HG02970 (cell line): ENCODE measurements around the gene KIF3C.
A peak's percentile ranks its signal among the peaks of the same experiment; 100 is the strongest.
"Not testable (repeated sequence)": the region's sequence is repeated elsewhere in the genome, so short reads cannot be mapped to it uniquely, and the experiment has no call there.

Source experiments
- ATAC-seq: cut with Tn5 transposase; IDR thresholded peaks from one replicate; pipeline ENCODE4 v1.9.1; 2021; ENCODE audit warnings: mild to moderate bottlenecking, moderate library complexity, moderate number of reproducible peaks; ENCODE audit not compliant: unreplicated experiment, low FRiP score

KIF3C gene

DNA sequence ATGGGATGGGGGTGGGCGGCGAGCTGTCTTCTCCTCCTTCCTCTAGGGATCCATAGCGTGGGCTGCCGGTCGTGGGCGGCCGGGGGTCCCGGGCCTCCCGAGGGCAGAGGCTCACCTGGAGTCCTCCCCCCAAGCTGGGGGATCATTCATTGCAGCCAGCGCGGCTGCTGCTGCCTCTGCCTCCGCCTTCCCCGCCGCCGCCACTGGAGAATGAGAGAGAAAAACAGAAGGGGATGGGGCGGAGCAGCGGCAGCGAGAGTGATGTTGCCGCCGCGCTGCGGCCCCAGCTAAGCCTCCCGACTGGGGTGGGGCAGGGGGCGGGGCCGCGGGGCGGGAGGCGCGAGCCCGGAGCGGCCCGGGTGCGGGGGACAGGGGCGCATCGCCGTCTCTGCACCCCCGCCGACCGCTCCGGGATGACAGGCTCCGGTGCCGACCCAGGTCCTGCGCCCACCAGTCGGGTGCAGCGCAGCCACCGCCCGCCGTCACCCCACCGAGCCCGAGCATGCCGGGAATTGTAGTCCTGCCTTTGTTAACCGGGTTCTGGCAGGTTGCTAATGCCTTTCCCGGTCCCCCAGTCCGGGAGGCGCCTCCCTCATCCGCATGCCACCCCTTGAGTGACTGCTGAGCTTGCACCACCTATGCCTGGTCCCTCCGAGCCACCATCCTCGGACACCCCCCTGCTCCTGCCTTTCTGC is at the start of gene KIF3C:
KIF3C (minus strand) TSS at position 225 of the 695 bp plus-strand sequence. CDS start 580 bp downstream, outside the sequence.
- ATAC-seq = peak; percentile 52

DNA sequence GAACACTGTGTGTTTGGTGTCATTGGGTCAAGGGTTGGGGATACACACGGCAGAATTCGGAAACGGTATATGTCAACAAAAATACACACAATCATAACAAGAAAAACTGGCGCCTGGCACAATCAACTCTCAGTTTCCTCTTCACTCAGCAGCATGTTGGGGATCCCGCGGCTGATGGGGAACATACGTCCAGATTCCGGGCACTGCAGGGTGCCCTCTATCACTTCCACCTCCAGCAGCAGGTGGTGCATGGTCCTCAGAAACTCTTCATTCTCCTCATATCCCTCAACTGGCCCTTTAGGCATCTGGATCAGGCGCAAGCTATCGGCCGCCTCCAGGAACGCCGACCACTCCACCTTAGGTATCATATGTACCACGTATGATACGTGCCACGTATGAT is 45.8 kb upstream of the KIF3C start:
- ATAC-seq = not testable (repeated sequence)

DNA sequence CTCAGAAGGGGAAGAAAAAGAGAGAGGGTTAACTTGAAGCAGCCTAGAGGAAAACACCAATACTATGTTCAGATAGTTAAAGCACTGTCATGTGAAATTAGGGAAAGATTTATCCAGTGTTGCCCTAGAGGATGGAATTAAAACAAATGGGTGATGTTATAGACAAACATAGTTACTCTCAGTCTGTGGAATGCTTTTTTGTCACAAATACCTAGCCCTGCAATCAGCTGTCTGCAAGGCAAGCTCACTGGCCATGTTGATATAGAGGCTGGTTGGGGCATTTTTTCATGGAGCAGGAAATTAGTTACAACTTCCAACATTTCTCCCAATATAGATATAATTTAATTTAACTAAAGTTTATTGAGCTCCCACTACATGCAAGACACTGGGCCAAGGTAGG is 43.2 kb upstream of the KIF3C start:
- ATAC-seq = no peak

DNA sequence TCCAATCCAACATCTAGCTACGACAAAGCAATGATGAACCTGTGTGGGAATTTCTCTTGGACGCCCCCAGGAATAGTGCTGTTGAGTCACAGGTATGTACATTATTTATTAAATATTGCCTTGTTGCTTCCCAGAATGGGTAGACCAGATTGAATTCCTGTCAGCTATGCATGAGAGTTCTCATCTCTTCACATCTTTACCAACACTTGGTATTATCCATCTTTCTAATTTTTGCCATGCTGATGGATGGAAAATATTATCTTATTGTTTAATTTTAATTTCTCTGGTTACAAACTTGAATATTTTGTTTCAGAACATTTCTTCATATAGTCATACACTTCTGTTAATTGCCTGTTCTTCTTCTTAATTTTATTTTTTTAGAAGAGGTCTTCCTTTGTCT is 42.0 kb upstream of the KIF3C start:
- no peak for ATAC-seq

DNA sequence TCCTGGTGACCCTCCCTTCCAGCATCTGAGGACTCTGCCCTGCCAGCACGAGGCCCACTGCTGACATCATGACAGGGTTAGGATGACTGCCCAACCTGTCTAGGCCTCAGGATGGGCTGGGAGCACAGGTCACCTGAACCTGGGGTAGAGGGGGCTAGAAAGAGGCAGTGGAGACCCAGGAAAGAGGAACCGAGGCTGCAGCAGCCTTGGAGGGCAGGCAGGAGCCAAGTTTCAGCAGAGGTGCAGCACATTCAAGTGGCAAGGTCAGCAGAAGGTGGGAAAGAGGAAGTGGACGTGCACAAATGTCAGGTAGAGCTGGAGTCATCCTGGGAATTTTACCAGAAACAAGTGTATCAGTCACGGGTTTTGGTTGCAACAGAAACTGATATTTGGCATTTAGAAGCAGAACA is 37.9 kb upstream of the KIF3C start:
- no peak for ATAC-seq

DNA sequence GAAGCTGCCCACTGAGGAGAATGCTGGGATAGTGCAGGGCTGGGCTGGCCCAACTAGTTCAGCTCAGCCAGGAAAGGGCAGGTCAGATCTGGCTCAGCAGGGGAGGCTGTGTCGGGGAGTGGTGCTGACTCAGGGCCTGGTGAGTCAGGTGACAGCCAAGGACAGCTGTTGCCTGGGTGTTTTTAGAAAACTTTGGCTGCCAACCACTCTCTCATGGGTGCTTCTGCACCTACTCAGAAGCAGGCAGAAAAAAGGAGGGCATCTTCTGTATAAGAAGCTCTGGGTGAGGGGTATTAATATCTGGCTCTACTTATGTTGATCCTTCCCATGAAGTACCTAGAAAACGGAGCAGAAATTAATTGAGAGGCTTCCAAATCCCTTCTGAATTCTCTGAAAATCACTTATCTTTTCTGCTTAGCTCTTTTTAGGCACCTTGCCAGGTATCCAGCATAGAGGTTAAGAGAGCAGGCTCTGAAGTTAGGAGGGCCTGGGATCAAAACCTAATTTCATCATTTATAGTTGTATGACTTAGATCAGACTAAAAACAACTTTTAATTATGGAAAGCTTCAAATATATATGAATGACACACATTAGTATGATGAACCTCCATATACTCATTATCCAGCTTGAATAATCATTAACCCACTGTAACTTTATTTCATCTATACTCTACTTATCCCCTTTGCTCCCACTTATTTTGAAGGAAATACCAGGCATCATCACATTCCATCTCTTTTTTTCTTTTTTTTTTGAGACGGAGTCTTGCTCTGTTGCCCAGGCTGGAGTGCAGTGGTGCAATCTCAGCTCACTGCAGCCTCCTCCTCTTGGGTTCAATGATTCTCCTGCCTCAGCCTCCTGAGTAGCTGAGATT is 36.1 kb upstream of the KIF3C start:
- no peak for ATAC-seq

DNA sequence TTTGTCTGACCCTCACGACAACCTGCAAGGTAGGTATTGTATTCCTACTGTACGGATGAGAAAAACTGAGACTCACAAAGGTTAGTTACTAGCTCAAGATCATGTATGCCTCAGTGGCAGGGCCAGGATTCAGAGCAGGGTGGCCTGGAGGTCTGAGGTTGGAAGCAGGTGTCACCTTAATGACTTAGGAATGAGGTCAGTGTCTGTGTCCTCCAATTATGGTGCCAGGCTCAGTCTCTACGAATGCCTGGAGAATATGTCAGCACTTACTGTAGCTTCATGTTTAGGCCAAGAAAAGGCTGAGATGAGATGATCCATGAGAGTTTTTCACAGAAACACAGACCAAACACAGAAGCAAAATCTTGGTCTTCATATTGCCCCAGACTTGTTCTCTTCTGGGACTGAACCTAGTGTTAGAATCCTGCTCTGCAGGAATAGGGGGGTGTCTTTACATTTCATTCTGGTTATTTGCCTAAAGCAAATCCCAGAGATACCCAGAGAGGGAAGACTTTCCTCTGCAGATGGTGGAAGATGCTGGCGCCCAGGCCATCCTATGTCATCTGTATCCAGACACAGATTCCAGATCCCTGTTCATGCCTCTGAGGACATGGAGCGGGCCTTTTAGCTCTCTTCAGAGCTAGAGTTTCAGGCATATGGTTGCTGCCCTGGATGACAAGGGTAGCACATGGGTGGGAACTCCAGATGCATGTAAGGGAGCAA is 35.3 kb upstream of the KIF3C start:
- no peak for ATAC-seq

DNA sequence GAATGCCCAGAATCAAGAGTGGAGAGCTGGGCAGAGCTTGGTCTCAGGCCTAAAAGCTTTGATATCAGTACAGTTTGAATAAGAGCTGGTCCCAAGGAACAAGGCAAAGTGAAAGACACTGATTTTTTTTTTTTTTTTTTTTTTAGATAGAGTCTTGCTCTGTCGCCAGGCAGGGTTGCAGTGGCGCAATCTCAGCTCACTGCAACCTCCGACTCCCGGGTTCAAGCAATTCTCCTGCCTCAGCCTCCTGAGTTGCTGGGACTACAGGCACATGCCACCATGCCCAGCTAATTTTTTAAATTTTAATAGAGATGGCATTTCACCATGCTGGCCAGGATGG is 34.4 kb upstream of the KIF3C start:
- not testable (repeated sequence) for ATAC-seq

DNA sequence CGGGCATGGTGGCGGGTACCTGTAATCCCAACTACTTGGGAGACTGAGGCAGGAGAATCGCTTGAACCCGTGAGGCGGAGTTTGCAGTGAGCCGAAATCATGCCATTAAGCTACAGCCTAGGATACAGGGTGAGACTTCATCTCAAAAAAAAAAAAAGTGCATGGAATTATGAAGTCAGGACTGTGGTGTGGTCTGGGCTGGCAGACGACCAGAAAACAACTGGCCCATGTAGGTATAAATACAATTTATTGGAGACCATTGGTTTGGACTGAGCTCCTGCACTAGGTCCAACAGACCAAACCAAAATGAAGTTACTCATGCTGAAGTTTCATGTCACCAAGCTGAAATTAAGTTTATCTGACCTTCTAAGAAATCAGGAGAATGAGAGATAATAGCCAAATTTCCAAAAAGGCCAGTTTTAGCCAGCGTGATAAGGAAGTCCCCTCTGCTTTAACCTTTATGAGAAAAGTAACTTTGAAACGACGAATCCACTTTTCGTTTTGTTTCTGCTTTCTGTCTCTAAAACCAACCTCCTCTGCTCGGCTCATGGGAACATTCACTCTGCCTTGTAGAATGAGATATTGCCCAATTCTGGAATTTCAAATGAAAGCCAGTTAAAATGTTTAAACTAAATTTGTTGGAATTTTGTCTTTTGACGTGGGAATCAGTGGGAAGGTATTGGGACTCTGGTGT is 33.9 kb upstream of the KIF3C start:
- ATAC-seq = no peak

DNA sequence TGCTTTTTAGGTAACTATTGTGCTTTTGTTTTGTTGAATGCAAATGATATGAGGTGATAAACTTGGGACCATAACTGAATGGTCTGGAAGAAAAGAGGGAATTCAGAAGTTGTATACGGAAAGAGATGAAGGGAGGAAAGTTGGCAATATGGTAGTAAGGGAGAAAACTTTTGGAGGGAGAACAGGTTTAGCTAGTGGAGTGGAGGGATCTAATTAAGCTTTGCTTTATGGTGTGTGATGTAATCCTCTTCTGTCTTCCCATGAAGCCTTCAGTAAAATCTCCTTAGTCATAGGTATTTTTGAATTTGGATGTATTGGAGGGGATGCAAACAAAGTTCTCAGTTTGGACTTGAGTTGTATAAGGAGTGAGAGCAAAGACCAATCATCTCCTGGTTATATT is 31.4 kb upstream of the KIF3C start:
- ATAC-seq = no peak

DNA sequence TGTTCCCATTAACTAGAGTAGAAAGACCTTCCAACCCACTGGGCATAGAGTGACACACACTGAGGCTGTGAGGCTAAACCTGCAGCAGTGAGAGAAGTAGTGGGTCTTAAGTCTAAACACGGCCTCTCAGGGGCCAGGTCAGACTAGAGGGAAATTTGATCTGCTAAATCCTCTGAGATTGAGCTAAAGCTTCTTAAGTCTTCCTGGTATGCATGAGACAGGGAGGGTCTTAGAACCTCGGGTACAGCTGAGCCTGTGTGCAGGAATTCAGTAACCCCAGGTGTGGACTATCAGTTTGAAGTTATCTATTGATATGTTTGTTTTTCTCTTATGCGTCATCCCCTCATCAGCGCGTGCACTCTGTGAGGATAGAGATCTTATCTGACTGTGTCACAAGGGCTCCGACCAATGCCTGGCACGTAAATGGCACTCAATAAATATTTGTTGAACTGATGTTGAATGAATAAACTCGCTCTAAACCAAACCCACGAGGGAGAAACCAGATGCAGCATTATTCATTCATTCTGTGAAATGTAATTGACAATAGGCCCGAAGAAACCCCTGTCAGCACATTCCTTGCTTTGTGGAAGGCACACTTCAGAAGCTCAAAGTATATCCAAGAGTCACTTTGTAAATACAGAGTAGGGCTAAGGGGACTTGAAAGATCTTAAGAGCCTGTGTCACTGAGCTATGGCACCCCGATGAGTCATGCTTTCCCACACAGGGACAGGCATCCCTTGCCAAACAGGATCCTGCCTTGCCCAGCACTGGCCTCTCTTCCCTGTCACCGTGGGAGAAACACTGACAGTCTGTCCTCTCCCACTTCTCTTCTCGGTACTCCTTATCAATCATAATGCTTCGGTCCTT is 29.9 kb upstream of the KIF3C start:
- ATAC-seq = no peak

DNA sequence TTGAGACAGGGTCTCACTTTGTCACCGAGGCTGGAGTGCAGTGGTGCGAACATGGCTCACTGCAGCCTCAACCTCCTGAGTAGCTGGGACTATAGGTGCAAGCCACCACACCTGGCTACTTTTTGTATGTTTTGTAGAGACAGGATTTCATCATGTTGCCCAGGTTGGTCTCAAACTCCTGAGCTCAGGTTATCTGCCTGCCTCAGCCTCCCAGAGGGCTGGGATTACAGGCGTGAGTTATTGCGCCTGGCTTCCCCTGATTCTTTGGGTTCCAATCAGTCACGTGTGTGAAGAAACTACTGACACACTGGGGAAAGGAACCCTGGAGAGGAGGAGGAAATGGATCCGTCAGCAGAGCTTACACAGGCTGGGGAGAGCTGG is 29.3 kb upstream of the KIF3C start:
- ATAC-seq = no peak

DNA sequence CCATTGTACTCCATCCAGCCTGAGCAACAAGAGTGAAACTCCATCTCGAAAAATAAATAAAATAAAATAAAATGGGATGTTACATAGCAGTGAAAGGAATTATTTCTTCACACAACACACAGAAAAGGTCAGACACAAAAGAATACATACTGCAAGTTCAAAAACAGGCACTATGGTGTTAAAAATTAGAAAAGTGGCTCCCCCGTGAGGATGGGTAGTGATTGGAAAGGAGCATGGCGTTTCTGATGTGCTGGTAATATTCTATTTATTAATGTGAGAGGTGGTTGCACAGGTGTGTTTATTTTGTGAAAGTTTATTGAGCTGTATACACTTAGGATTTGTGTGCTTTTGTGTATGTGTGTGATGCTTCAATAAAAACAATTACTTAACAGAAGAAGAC is 28.6 kb upstream of the KIF3C start:
- ATAC-seq = no peak

DNA sequence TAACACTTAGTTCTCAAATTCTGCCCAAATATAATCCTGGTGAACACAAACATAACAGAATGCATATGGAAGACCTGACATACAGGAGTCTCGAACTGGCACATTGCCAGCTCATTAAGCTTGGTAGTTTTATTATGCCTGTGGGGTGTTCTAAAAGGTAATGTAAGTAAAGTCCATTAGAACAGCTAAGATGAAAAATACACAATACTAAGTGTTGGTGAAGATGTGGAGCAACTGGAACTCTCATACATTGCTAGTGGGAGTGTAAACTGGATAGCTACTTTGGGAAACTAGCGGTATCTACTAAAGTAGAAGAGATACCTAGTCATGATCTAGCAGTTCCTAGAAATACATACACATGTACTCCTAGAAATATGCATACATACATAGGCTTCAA is 27.3 kb upstream of the KIF3C start:
- ATAC-seq = no peak

DNA sequence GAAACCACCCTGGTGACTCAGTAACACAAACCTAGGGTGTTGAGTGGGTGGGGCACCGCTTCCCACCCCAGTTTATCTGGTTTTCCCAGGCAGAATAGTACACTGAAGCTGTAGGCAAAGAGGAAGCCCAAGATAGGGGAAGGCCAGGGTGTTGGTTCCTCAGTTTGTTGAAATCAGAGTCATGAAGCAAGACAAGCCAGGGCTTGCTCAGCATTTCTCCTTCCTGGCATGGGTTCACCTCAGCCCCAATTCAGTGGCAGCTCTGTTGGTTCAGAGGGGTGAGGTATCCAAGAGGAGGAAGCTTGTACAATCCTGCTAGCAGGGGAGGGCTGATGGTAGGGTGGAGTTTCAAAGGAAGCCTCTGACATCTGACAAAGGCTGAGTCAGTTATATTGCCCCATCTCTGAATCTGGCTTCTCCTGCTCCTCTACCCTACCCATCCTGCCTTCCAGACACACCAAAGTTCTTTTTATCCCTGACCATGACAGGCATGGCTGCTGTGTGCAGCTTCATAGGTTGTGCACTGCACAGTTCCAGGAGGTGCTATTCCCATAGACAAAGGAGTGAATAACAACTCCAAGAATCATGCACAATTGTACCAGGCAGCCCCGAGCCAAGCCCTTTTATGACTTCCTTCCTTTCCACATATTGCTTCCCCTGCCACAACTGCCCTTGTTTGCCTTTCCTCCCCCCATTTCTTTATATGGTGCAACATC is 26.7 kb upstream of the KIF3C start:
- no peak for ATAC-seq

DNA sequence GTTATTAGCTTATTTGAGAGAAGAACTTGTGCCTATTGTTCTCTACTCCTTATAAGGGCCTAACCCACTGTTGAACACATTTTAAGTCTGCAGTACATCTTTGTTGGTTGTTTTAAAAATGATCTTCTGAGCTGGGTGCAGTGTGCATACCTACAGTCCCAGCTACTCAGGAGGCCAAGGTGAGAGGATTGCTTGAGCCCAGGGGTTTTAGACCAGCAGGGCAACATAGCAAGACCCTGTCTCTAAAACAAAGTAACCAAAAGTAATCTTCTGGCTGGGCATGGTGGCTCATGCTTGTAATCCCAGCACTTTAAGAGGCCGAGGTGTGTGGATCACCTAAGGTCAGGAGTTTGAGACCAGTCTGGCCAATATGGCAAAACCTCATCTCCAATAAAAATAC is 25.8 kb upstream of the KIF3C start:
- ATAC-seq = no peak

DNA sequence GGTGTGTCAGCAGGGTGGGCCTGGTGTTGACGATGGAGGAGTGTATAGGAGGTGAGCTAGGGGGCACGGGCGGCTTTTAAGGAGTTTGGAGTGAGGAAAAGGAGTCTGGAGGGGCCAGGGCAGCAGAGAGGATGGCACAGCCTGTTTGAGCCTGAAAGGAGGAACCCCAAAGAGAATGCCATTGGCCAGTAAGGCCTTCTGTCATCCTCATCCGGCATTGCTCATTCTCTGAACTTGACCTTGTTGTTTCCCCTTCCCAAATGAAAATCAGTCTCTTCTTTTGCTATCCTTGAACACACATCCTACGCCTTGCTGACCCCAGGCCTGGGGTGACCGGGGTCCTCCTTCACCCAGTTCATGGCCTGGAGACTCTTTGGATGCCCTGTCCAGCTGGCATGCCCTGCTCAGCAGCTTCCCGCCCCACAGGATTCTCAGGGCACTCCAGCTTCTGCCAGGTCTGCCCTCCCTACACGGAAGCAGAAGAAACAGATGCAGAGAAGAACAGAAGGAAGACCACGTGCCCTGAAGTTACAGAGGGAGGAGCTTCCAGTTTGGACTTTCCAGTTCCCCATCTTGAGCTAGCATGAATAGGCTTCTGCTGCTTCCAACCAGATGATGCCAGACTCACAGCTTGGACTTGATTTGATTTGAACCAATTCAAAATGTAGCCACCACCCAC is 20.5 kb upstream of the KIF3C start:
- no peak for ATAC-seq

DNA sequence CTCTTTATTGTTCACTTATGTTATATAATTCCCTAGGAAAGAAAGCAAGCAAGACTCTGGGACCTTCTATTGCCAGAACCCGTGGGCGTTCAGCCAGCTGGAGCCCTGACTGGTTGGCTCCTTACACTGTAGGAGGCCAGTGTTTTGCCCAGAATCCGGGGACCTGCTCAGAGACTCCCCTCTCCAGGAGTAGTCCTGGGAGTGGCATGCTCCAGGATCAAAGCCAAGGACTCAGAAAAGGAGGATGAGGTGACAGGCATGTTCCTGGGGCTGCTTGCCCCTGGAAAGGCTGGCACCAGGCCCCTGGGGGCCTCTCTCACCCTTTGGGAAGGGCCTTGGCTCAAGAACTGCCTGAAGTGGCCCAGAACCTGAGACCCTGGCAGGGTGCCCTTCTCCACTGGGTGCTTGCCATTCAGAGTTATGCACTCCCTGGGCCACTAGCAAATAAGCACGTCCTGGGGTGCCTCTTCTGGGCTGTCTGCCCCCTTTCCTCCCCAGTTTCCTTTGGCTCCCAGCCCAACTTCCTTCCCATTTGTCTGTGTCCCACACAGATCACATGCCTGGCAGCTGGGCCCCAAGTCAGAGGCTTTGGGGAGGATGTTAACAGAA is 19.6 kb upstream of the KIF3C start:
- ATAC-seq = no peak
